Cardiac muscle cell (in vitro differentiated cells and primary cell): Measurements from ENCODE around the gene AP5B1. TPM values are rescaled to one million over a fixed set of nuclear protein-coding genes. Genes with fewer than 3 reads are reported as not detected.

Experiments used
- DNase-seq, 2 donors: peaks; one replicate each; pipeline versions ENCODE4 v3.0.0 to v3.0.0-alpha.2; 2010 to 2017; ENCODE audit warnings: low read depth in 1 of 2, low spot score in 1 of 2
- H3K27ac ChIP-seq: fragments of 200-600 bp; sonication (generic); 2 replicates; pipeline ENCODE4 v1.5.1; 2016
- H3K27me3 ChIP-seq: fragments of 200-600 bp; sonication (generic); 2 replicates; pipeline ENCODE4 v1.6.0; 2016; ENCODE audit warnings: control low read depth
- H3K36me3 ChIP-seq: fragments of 200-600 bp; sonication (generic); 2 replicates; pipeline ENCODE4 v1.5.1; 2016; ENCODE audit warnings: control low read depth
- H3K4me1 ChIP-seq: fragments of 200-600 bp; sonication (generic); 2 replicates; pipeline ENCODE4 v1.8.1; 2017; ENCODE audit warnings: low read depth, mild to moderate bottlenecking, mixed run types
- H3K4me3 ChIP-seq: fragments of 200-600 bp; sonication (generic); 2 replicates; pipeline ENCODE4 v1.5.1; 2016; ENCODE audit warnings: mild to moderate bottlenecking
- H3K9me3 ChIP-seq: fragments of 200-600 bp; sonication (generic); 2 replicates; pipeline ENCODE4 v1.5.1; 2017; ENCODE audit warnings: low read depth, mild to moderate bottlenecking, control low read depth
- polyA plus RNA-seq: library from polyadenylated mRNA; unstranded; fragments of >200 nt; fragmentation: Nextera tagmentation; extraction: Ambion mirVana; gene quantifications from 2 replicates; pipeline ENCODE4 v1.2.1, GENCODE V29; 2016
- total RNA-seq: library from RNA; depleted of rRNA; stranded (reverse); fragments of >200 nt; gene quantifications from 2 replicates; pipeline ENCODE4 v1.2.3, GENCODE V29; 2016
- TF ChIP-seq, protein P1 (sequence below): IDR thresholded peaks from 2 replicates; pipeline ENCODE4 v1.5.1; 2012; ENCODE audit warnings: low read depth, mild to moderate bottlenecking, low read length

The AP5B1 gene
- total and polyA plus RNA-seq, 2 experiments from 2014 or later: 13.6 to 24.3 TPM

DNA sequence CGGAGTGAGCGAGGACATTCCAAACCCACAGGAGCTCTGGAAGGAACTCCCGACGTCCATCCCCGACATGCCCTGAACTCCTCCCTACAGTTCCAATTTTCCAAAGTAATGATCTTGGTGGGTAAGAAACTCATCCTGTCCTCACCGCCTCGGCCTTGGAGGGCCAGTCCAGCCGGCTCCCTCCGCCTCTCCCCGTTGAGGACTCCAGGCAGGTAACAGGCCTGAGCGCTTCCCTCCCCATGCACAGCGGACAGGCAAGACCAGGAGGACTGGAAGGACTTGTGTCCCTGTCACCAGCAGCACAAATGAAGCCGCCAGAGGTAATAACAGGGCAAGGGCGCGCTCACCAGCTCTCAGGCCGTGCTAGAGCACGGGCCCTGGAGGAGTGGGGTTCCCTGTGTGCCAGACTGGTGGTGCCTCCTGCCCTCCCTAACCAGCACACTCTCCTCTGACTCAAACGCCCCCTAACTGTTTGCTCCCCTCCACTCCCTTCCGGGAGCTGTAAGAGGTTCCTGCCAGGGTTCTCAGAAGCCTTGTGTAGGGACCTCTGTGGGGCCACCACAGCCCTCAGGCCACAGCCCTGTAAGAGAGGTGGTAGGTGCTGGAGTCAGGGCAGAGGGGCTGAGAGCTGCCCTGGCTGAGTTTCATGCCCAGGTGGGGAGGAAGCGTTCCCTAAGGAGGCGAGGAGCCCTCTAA lies 23.2 kb upstream of the AP5B1 start:
- TF ChIP-seq, protein P1, sequence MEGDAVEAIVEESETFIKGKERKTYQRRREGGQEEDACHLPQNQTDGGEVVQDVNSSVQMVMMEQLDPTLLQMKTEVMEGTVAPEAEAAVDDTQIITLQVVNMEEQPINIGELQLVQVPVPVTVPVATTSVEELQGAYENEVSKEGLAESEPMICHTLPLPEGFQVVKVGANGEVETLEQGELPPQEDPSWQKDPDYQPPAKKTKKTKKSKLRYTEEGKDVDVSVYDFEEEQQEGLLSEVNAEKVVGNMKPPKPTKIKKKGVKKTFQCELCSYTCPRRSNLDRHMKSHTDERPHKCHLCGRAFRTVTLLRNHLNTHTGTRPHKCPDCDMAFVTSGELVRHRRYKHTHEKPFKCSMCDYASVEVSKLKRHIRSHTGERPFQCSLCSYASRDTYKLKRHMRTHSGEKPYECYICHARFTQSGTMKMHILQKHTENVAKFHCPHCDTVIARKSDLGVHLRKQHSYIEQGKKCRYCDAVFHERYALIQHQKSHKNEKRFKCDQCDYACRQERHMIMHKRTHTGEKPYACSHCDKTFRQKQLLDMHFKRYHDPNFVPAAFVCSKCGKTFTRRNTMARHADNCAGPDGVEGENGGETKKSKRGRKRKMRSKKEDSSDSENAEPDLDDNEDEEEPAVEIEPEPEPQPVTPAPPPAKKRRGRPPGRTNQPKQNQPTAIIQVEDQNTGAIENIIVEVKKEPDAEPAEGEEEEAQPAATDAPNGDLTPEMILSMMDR: no peak
- H3K27ac ChIP-seq: no peak overlapping the region
- no peaks in the 10 kb centered on the region for H3K36me3 ChIP-seq
- no peak for DNase-seq
- no peaks in the 10 kb centered on the region for H3K4me1 ChIP-seq
- no peaks in the 10 kb centered on the region for H3K27me3 ChIP-seq
- no peaks in the 10 kb centered on the region for H3K9me3 ChIP-seq
- H3K4me3 ChIP-seq: no peak overlapping the region

DNA sequence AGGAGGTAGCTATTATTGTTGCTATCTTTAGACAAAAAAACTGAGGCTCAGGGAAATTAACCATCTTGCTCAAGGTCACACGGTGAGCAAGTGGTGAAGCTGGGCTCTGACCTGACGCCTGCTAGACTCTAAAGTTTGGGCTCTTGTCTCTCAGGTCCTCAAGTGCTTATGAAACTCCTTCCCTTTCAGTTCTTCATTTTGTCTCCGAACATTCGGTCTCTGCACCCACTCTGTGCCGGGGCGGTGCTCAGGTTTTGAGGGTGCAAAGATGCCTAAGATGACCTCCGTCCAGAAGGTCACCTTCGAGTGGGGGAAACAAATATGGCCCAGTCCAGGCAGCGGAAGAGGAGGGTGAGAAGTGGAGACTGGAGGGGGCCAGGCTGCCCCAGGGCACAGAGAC lies 22.1 kb upstream of the AP5B1 start:
- no peak overlapping the region for H3K4me3 ChIP-seq
- no peaks in the 10 kb centered on the region for H3K27me3 ChIP-seq
- TF ChIP-seq, protein P1: no peak
- H3K4me1 ChIP-seq: no peaks in the 10 kb centered on the region
- H3K27ac ChIP-seq: no peak overlapping the region
- no peaks in the 10 kb centered on the region for H3K9me3 ChIP-seq
- no peaks in the 10 kb centered on the region for H3K36me3 ChIP-seq
- no peak for DNase-seq

DNA sequence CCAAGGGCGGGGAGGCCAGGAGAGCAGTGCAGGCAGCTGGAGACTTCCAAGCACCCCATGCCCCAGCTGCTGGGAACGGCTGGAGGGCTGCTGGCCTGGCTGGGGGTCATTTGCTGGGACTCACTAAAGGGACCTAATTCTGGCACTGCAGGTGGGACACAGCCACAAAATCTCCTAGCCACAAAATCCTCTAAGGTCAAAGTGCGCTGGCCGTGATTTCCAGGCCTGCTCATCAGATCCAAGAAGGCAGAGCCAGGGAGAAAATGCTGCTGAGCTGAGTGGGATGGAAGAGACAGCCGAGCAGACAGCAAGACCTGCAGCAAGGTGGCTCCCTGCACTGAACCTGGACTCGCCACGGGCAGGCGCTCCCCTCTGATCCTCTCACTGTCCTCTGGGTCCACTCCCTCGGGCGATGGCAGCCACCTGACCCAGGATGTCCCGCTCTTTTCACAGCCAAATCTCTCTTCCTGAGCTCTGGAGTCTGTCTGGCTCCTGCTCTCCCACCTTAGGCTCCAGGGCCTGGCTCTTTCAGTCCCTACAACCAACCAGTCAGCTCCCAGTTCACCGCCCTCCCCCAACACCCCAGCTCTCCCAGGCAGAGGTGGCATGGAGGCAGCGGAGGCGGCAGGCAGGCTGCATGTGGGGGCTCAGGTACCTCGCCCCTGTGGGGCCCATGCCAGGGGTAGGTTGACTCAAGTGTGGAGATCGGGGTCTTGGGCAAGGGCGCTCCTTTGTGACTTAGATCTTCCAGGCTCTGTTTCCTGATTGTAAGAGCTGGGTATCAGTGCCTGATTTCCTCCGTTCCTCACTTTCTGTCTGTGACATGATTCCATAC lies 20.6 kb upstream of the AP5B1 start:
- TF ChIP-seq, protein P1: no peak
- no peaks in the 10 kb centered on the region for H3K9me3 ChIP-seq
- no peak for DNase-seq
- no peak overlapping the region for H3K27ac ChIP-seq
- peaks cover 12% of the 10 kb centered on the region for H3K4me1 ChIP-seq
- no peak overlapping the region for H3K4me3 ChIP-seq
- no peaks in the 10 kb centered on the region for H3K36me3 ChIP-seq
- H3K27me3 ChIP-seq: no peaks in the 10 kb centered on the region

DNA sequence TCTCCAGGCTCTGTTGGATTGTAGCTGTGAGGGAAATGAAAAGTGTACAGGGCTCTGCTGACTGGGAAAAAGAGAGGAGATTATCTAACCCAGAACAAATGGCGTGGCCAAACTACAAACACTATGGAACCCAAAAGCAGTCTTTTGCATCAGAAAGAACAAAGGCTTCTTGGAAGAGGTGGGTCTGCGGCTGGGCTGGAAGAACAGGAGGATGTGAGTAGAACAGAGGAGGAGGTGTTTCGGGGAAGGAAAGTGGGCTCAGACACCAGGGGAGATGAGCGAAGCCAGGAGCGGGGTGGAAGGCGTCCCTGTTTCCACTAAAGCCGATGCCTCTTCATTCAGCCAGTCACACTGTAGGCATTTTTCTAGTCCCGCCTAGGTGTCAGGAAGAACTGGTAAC lies 18.1 kb upstream of the AP5B1 start:
- Histone ChIP-seq H3K9me3 (no peaks in the 10 kb centered on the region), H3K27me3 (no peaks in the 10 kb centered on the region), H3K4me1 (peaks cover 12% of the 10 kb centered on the region), H3K36me3 (no peaks in the 10 kb centered on the region), H3K4me3 (no peak overlapping the region), H3K27ac (no peak overlapping the region)
- TF ChIP-seq, protein P1: no peak
- no peak for DNase-seq

DNA sequence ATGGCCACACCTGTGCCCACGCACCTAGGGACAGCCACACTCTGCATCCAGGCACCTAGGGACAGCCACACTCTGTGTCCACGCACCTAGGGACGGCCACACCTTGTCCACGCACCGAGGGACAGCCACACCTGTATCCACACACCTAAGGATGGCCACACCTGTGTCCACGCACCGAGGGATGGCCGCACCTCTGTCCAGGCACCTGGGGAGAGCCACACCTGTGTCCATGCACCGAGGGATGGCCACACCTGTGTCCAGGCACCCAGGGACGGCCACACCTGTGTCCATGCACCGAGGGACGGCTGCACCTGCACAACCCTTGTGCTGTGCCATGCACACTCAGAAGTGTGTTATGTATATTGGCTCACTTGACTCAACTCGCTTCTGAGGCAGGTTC lies 16.9 kb upstream of the AP5B1 start:
- peaks cover 12% of the 10 kb centered on the region for H3K4me1 ChIP-seq
- H3K27ac ChIP-seq: no peak overlapping the region
- H3K9me3 ChIP-seq: no peaks in the 10 kb centered on the region
- TF ChIP-seq, protein P1: no peak
- no peaks in the 10 kb centered on the region for H3K36me3 ChIP-seq
- no peaks in the 10 kb centered on the region for H3K27me3 ChIP-seq
- no peak overlapping the region for H3K4me3 ChIP-seq
- no peak for DNase-seq
